GM12864 (cell line): ENCODE measurements around the gene DRGX.

ENCODE experiments used
- DNase-seq: peaks from one replicate; pipeline ENCODE4 v3.0.0-alpha.2; 2011; ENCODE audit warnings: low read depth
- H3K4me3 ChIP-seq: 2 replicates; pipeline ENCODE4 v1.5.1; 2011; ENCODE audit warnings: mild to moderate bottlenecking, low read depth, low read length, control low read depth
- CTCF ChIP-seq: IDR thresholded peaks from 2 replicates; pipeline ENCODE4 v1.5.1; 2011; ENCODE audit warnings: low read depth, mild to moderate bottlenecking, moderate library complexity, low read length, control low read depth, inconsistent platforms; ENCODE audit errors: missing control alignments

DRGX gene

DNA sequence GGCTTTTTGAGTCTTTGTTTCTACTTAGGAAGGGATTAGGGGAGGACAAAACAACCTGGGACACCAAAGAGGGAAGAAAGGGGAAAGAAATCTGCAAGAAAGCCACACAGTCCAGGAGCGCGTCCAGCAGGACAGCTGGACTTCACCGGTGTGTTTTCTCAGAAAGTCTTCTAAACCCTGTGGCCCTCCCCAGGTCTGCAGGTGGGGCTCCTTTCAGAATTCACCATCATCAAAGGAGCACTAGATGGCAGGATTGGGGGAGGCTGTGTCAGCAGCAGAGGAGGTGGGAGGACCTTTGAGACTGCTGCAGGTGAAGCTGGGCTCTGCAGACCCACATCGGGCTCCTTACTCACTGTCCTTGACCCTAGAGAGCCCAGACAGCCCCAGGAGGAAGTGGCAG lies 13.9 kb upstream of the DRGX start:
- no peak overlapping the region for H3K4me3 ChIP-seq
- TF ChIP-seq CTCF = no peak
- DNase-seq = no peak

DNA sequence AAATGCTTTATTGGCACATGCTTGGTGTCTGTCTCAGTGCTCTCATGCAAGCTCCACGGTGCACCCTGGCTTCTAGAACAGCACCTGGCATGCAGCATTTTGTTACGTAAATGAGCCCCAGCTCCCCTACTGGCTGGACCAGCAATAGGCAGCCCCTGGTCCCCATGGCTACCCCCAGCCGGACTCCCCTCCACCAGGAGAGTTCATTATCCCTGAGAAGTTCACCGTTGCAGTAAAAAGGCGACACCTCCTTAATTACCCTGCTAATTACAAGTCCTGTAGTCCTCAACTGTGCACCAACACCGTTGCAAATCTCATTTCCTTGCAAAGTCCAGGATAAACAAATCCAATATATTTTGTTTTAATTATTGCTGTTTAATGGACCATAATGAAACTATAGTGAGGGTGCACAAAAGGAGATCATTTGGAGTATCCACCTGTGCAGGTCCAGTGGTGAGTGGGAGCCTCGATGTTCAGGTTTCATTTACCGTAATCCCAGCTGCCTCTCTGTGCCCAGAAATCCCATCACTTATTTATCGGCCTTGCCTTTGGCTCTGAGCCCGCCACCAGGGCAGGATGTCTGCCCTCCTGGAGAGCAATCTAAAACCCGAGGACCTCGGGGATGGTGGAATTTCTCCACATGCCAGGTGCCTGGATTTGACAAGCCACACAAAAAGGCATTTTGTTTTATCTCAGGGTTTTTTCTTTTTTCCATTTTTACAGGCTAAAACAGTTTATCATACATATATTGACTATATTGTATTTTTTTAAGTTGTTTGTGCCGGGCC lies 12.8 kb upstream of the DRGX start:
- TF ChIP-seq CTCF = peak; percentile 64
- H3K4me3 ChIP-seq = no peak overlapping the region
- no peak for DNase-seq

GRCh38 chr10:49407552-49408137 lies 11.8 kb upstream of the DRGX start:
- TF ChIP-seq CTCF = peak; percentile 92
- H3K4me3 ChIP-seq = no peak overlapping the region
- peak; percentile 22 for DNase-seq

DNA sequence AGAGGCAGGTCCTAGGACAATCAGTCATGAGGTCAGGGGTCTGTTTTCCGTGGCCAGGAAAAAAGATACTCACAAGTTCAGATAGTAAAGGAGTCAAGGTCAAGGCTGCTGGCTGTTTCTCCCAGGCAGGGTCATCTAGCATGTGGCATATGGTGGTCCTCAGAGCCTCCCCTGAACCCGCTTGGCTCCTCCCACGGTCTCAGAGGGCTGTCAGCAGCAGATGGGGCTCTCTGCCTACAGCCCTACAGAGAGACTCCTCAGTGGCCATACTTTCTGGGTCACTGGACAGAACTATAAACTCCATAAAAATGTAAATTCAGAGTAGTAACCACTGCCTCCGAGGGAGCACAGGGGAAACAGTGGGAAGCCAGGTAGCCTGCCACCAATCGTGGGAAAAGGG lies 11.3 kb upstream of the DRGX start:
- H3K4me3 ChIP-seq = no peak overlapping the region
- no peak for DNase-seq

GRCh38 chr10:49404321-49404878 lies 8.5 kb upstream of the DRGX start:
- no peak for DNase-seq
- no peak overlapping the region for H3K4me3 ChIP-seq
- no peak for TF ChIP-seq CTCF

More for the DNA sequence above, 11.3 kb upstream of the DRGX start:
- no peak for TF ChIP-seq CTCF

DNA sequence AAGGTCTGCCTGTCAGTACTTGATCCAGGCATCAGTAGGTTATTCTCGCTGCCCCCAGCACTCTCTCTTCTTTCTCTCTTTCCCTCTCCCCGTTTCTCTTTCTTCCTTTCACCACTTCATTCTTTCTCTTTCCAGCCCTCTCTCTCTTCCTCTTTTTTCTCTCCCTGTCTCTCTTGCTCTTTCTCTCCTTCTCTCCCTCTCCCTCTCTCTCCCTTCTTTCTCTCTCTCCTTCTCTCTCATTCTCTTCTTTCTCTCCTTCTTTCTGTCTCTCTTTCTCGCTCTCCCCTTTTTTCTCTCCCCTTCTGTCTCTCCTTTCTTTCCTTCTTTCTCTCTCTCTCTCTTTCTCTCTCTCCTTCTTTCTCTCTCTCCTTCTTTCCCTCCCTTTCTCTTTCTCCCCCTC lies 7.5 kb upstream of the DRGX start:
- DNase-seq = no peak
- H3K4me3 ChIP-seq = no peak overlapping the region
- no peak for TF ChIP-seq CTCF
